SU-DHL-6 (cell line): ENCODE data around the gene RGS3.

ENCODE experiments used
- EZH2phosphoT487 ChIP-seq: fragments of 200-600 bp; sonication (generic), shearing (Covaris generic); conservative IDR thresholded peaks from 2 replicates; pipeline ENCODE4 v1.6.1; 2018; ENCODE audit warnings: mild to moderate bottlenecking, antibody characterized with exemption, low read length, moderate library complexity, mixed read lengths
- TF ChIP-seq, protein P1 (sequence below): fragments of 200-600 bp; sonication (generic); IDR thresholded peaks from one replicate; pipeline ENCODE4 v1.5.1; 2017; ENCODE audit warnings: antibody characterized with exemption, mild to moderate bottlenecking, low read length, moderate library complexity; ENCODE audit not compliant: insufficient read depth, poor library complexity, severe bottlenecking

DNA sequence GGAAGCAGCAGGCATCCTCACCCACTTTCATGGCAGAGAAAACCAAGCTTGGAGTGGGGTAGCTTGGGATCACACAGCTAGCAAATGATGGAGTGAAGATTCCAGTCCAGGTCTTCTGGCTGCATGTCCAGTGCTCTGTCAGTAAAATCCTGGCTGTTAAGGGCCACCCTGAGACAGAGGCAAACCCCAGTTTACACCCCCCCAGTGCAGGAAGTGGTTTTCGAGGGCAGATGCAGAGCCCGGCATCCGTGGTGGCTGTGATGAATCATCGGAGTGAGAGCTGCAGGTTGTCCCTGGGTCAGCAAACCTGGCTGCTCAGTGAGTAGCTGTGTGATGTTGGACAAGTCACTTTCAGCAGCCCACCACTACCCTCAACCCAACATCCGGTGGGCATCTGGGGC, 115.4 kb downstream of the RGS3 start:
- TF ChIP-seq, protein P1, sequence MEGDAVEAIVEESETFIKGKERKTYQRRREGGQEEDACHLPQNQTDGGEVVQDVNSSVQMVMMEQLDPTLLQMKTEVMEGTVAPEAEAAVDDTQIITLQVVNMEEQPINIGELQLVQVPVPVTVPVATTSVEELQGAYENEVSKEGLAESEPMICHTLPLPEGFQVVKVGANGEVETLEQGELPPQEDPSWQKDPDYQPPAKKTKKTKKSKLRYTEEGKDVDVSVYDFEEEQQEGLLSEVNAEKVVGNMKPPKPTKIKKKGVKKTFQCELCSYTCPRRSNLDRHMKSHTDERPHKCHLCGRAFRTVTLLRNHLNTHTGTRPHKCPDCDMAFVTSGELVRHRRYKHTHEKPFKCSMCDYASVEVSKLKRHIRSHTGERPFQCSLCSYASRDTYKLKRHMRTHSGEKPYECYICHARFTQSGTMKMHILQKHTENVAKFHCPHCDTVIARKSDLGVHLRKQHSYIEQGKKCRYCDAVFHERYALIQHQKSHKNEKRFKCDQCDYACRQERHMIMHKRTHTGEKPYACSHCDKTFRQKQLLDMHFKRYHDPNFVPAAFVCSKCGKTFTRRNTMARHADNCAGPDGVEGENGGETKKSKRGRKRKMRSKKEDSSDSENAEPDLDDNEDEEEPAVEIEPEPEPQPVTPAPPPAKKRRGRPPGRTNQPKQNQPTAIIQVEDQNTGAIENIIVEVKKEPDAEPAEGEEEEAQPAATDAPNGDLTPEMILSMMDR, result no peak
- TF ChIP-seq EZH2phosphoT487, result no peak
